Upper lobe of left lung (tissue), 6 donors: ENCODE results near the gene ENSA. TPM values are rescaled to one million over a fixed set of nuclear protein-coding genes. Genes with fewer than 3 reads are reported as not detected.

Source experiments
- ATAC-seq, 2 donors: fragments of 200-7000 bp; cut with Tn5 transposase; one replicate each; pipeline ENCODE4 v1.9.1; 2022; ENCODE audit warnings: mild to moderate bottlenecking in 2 of 2, moderate library complexity in 2 of 2; ENCODE audit not compliant: low FRiP score in 2 of 2
- DNase-seq, 2 donors: peaks; one replicate each; pipeline ENCODE4 v3.0.0-alpha.2; 2019 to 2020
- H3K27ac ChIP-seq, 4 donors: fragments of 200-600 bp; sonication (generic); one replicate each; pipeline ENCODE4 v1.5.1; 2016 to 2019
- H3K27me3 ChIP-seq, 4 donors: fragments of 200-600 bp; sonication (generic); one replicate each; pipeline ENCODE4 v1.5.1; 2017 to 2019
- H3K36me3 ChIP-seq, 4 donors: fragments of 200-600 bp; sonication (generic); one replicate each; pipeline ENCODE4 v1.5.1; 2016 to 2019
- H3K4me1 ChIP-seq, 4 donors: fragments of 200-600 bp; sonication (generic); one replicate each; pipeline ENCODE4 v1.5.1; 2018 to 2019
- H3K4me3 ChIP-seq, 4 donors: fragments of 200-600 bp; sonication (generic); one replicate each; pipeline ENCODE4 v1.5.1; 2017 to 2019; ENCODE audit warnings: mild to moderate bottlenecking in 2 of 4, moderate library complexity in 1 of 4
- H3K9me3 ChIP-seq, 4 donors: fragments of 200-600 bp; sonication (generic); one replicate each; pipeline ENCODE4 v1.5.1; 2018 to 2019
- CTCF ChIP-seq, 6 experiments: fragments of 450-650 bp in 4 of 6; fragments of 200-600 bp in 2 of 6; sonication (generic) in 2 of 6; IDR thresholded peaks; one replicate each; pipeline ENCODE4 v1.5.1; 2016 to 2019; ENCODE audit warnings: antibody characterized with exemption in 6 of 6
- EP300 ChIP-seq, 4 donors: sonication (generic); formaldehyde crosslinking; IDR thresholded peaks; one replicate each; pipeline ENCODE4 v1.5.1; 2017; ENCODE audit warnings: antibody characterized with exemption in 4 of 4, control low read depth in 2 of 4
- POLR2A ChIP-seq, 4 donors: fragments of 450-650 bp; IDR thresholded peaks; one replicate each; pipeline ENCODE4 v1.5.1; 2016 to 2017; ENCODE audit warnings: antibody characterized with exemption in 4 of 4, mild to moderate bottlenecking in 2 of 4
- POLR2AphosphoS5 ChIP-seq, 2 donors: sonication (generic); formaldehyde crosslinking; IDR thresholded peaks; one replicate each; pipeline ENCODE4 v1.5.1; 2017; ENCODE audit warnings: antibody characterized with exemption in 2 of 2
- WGBS, 2 donors: methylation state at CpG; one replicate each; pipeline ENCODE4 v1.1.5; 2017 to 2018; 5-methylcytosine and 5-hydroxymethylcytosine counted together
- small RNA-seq, 4 donors: library from RNA; depleted of rRNA; stranded (forward); fragments of <200 nt; gene quantifications; one replicate each; pipeline ENCODE3, GENCODE V24; 2016
- total RNA-seq, 6 donors: library from RNA; depleted of rRNA in 4 of 6; stranded (reverse); fragments of >200 nt in 4 of 6; gene quantifications; one replicate each; pipeline versions ENCODE4 v1.1.0 to v1.2.1, GENCODE V29; 2016 to 2021
- donor health status: DM: no; HTN: no; CAD: no; lungs with moderate emphysema.
- donor health status: DM: no; HTN: yes; CAD: no; lungs with severe emphysema.

ENSA gene
- total RNA-seq, 6 donors from 2014 or later, result 141 to 271 (median 212) TPM

DNA sequence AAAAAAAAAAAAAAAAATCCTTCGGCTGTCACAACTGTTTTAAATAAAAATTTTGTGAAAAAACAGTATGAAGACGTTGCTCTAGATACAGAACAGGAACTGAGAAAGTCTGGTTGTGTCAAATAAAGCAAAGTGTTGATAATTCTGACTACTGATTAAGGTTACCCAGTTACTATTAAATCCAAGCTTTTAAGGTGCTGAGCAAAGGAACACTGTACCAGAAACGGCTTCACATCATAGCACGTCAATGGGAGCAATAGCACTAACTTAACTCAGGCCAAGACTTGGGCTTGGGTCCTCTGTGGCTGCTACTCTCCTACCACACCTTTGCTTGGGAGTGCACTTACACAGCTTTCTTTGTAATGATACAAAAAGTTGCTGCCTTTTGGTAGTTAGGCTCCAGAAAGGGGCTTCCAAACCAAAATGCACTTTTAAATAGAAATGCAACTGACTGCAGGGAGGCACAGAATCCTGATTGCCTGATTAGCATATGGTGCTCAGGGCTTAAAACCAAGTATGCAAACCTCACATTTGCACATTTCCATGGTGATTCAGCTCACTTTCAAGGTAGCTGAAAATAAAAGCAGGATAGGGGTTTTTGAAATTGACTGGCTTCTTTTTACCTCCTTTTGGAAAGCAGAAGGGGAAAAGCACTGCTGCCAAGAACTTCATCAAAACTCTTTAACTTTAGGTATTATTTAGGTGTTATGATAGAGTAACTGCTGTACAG, 56.3 kb downstream of the ENSA start:
- ATAC-seq, result no peak
- H3K27ac ChIP-seq, result peak overlapping the region; percentile 98 to 100 (median 99)
- peaks cover 70 to 80% (median 75%) of the 10 kb centered on the region in 4 donors for H3K4me1 ChIP-seq
- 47 to 53% methylated on average over 4 of the region's 4 CpGs for WGBS, 2 donors
- peaks cover 35 to 82% (median 57%) of the 10 kb centered on the region in 4 donors for H3K36me3 ChIP-seq
- peak overlapping the region in 3 of 4 donors; percentile 61 to 93 (median 83) for H3K4me3 ChIP-seq
- TF ChIP-seq POLR2AphosphoS5 (IDR thresholded peaks at IDR 0.05), result peak in 1 of 2 donors; percentile 29
- TF ChIP-seq POLR2A (IDR thresholded peaks at IDR 0.05), result peak in 1 of 4 donors; percentile 10
- no peak for TF ChIP-seq CTCF (IDR thresholded peaks at IDR 0.05)
- TF ChIP-seq EP300 (IDR thresholded peaks at IDR 0.05), result no peak
- no peak for DNase-seq
- H3K9me3 ChIP-seq, result no peaks in the 10 kb centered on the region
- H3K27me3 ChIP-seq, result no peaks in the 10 kb centered on the region

Small RNA genes within 50 kb of the gene (small RNA-seq; reads per million reads assigned to genes)
- gene RF00015 (0 reads per million in 4 donors), gene RF00561 (0 reads per million in 4 donors)

Other genes with a start within 250 kb of the ENSA start
- 10 to 100 TPM in 4 of 6 donors, 1 to 10 TPM in 2; 7.1 to 24.1 (median 14.2) TPM for gene TARS2, start 142.2 kb downstream of the ENSA start, total RNA-seq
- gene ECM1, start 121.5 kb downstream of the ENSA start, total RNA-seq, result 10 to 100 TPM in 3 of 6 donors, 1 to 10 TPM in 3; 2.2 to 21.1 (median 14.4) TPM
- 1 to 10 TPM in 1 of 6 donors, not detected in 5; 4.2 TPM for gene FALEC, start 113.9 kb downstream of the ENSA start, total RNA-seq
- gene ADAMTSL4, start 80.2 kb downstream of the ENSA start, total RNA-seq, result 100 to 1,000 TPM in 4 of 6 donors, 10 to 100 TPM in 2; 40.3 to 169 (median 139) TPM
- 100 to 1,000 TPM; 188 to 580 (median 425) TPM for gene MCL1, start 50.0 kb downstream of the ENSA start, total RNA-seq
- gene GOLPH3L, start 67.5 kb upstream of the ENSA start, total RNA-seq, result 10 to 100 TPM in 5 of 6 donors, 1 to 10 TPM in 1; 7.9 to 40.6 (median 23.8) TPM
- 1 to 10 TPM in 2 of 6 donors, under 1 TPM in 1, not detected in 3; 0.54 to 3.0 (median 2.6) TPM for gene HORMAD1, start 91.3 kb upstream of the ENSA start, total RNA-seq
- gene CTSS, start 136.2 kb upstream of the ENSA start, total RNA-seq, result 100 to 1,000 TPM; 153 to 625 (median 455) TPM
- gene CTSK, start 178.6 kb upstream of the ENSA start, total RNA-seq, result 10 to 100 TPM in 5 of 6 donors, 1 to 10 TPM in 1; 9.6 to 35.4 (median 19.8) TPM
- gene ARNT, start 247.0 kb upstream of the ENSA start, total RNA-seq, result 10 to 100 TPM; 44.0 to 76.5 (median 53.9) TPM